Epidermal melanocyte (primary cell): ENCODE data around the gene ERN2.

Source experiments
- DNase-seq: peaks from one replicate; pipeline ENCODE4 v3.0.0; 2011; ENCODE audit warnings: low spot score; ENCODE audit not compliant: insufficient read length

The ERN2 gene

DNA sequence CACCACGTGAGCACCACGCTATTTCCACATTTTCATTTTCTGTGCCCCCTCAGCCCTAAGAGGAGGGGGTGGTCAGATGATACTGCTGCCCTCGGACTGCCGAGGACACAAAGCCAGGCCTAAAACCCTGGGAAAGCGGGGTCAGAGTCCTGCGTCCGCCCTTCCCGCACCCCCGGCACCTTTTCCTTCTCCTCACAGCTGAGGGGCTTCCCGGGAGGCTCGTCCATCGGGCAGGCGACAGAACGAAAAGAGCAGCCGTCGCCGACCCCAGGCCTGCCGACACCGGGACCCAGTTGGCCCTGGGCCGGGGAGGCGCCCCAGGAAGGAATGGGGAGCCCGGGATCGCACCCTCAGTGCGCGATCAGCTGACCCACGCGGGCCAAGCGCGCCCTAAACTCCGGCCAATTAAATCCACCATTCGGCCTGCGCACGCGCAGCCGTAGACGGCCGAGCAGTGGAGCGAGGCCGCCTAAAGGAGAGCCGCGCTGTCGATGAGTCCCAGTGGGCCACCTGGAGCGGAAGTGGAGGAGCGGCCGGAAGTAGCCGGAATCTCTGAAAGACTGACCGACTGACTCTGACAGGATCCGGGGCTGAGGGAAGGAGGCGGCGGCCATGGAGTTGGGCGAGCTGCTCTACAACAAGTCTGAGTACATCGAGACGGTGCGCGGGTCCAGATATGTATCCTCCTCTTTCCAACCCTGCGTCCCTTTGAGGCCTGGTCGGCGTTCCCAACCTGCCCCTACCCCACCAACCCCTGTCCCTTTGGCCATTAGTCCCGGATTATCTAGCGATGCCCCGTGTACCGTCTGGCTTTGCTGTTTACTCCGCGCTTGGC, 71.9 kb downstream of the ERN2 start, which contains the start of the genes DCTN5 and PALB2:
TSS of gene DCTN5 (plus strand) at position 536 of the 835 bp plus-strand sequence. CDS start at position 613, 77 bp downstream.
TSS of gene PALB2 (minus strand) at position 380 of the 835 bp plus-strand sequence. CDS start at position 227, 153 bp downstream.
- peak; percentile 85 for DNase-seq

DNA sequence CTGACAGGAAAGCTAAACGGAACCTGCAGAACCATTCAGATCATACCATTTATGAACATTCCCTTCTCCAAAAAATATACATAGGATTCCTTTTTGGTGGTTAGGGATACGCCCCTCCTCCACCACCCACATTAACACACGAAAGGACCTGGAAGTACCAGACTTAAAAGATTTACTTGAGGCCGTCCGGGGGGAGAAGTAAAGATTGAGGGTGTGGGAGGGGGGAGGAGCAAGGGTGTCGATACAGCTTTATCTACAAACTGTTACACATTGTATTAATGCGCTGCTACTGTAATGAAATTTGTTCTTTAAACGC, 72.4 kb downstream of the ERN2 start:
- DNase-seq: no peak
